ENCODE measurements around the gene KAZALD1. TPM values are rescaled to one million over a fixed set of nuclear protein-coding genes. Genes with fewer than 3 reads are reported as not detected.

Gene KAZALD1
- polyA plus RNA-seq, 1 of the 3 experiments (the other 2 are of a cell fraction) = 3.0 TPM

GRCh38 chr10:101014230-101014884 lies 47.4 kb upstream of the KAZALD1 start (continued):
- TF ChIP-seq REST (IDR thresholded peaks at IDR 0.05; ENCODE audit: low read depth, low read length) = no peak
- TF ChIP-seq RAD21 (IDR thresholded peaks at IDR 0.05; ENCODE audit: low read length) = peak; percentile 89
- TF ChIP-seq SMC3 (IDR thresholded peaks at IDR 0.05; ENCODE audit: low read depth, low read length) = peak; percentile 78
- TF ChIP-seq SIN3A (IDR thresholded peaks at IDR 0.05; ENCODE audit: borderline replicate concordance, low read depth, low read length) = no peak
- no peak for TF ChIP-seq NRF1 (IDR thresholded peaks at IDR 0.05; ENCODE audit: low read depth, low read length)
- TF ChIP-seq YY1 (IDR thresholded peaks at IDR 0.05; ENCODE audit: low read depth) = no peak
- TF ChIP-seq IRF3 (IDR thresholded peaks at IDR 0.05; ENCODE audit: low read depth, low read length) = no peak
- TF ChIP-seq MEF2A (IDR thresholded peaks at IDR 0.05; ENCODE audit: borderline replicate concordance, low read depth) = no peak
- no peak for TF ChIP-seq TAF1 (IDR thresholded peaks at IDR 0.05; ENCODE audit: borderline replicate concordance, low read depth, low read length)
- peak; percentile 95 for TF ChIP-seq CTCF (IDR thresholded peaks at IDR 0.05)
- TF ChIP-seq ELF1 (IDR thresholded peaks at IDR 0.05) = no peak
- no peak for TF ChIP-seq USF1 (IDR thresholded peaks at IDR 0.05; ENCODE audit: borderline replicate concordance, low read depth)

Measured in SK-N-SH (cell line).